Stimulated activated memory B cell treated with anti-CD40 and anti-IgM and Interleukin-4, amounts not matched to agents 10 μg/mL and 1 μg/mL and 100 μg/mL, for 72 hours (primary cell): ENCODE measurements around the gene ERC2.

Experiments used
- ATAC-seq: fragments of 150-1000 bp; cut with Tn5 transposase; 2 replicates; pipeline ENCODE4 v1.10.0; 2021
- H3K27ac Mint-ChIP-seq: one replicate; pipeline ENCODE4 v1.8.0; 2022; ENCODE audit warnings: mild to moderate bottlenecking, mixed read lengths
- H3K27me3 Mint-ChIP-seq: one replicate; pipeline ENCODE4 v1.8.0; 2022; ENCODE audit warnings: mixed read lengths
- H3K36me3 Mint-ChIP-seq: one replicate; pipeline ENCODE4 v1.8.0; 2022; ENCODE audit warnings: mixed read lengths
- H3K4me1 Mint-ChIP-seq: one replicate; pipeline ENCODE4 v1.8.0; 2022; ENCODE audit warnings: mixed read lengths
- H3K4me3 Mint-ChIP-seq: one replicate; pipeline ENCODE4 v1.8.0; 2022; ENCODE audit warnings: mild to moderate bottlenecking, moderate library complexity, mixed read lengths
- H3K9me3 Mint-ChIP-seq: one replicate; pipeline ENCODE4 v1.8.0; 2022; ENCODE audit warnings: mixed read lengths

Gene ERC2

DNA sequence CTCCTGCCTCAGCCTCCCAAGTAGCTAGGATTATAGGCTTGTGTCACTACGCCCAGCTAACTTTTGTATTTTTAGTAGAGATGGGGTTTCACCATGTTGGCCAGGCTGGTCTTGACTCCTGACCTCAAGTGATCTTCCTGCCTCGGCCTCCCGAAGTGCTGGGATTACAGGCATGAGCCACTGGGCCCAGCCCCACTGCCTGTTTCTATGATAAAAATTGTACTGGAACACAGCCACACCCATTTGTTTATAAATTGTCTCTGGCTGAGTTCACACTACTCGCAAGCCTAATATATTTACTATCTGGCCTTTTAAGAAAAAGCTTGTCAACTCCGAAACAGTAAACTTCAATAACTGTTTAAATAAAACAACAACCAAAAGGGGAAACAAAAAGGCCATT, 671.7 kb downstream of the ERC2 start:
- Mint-ChIP-seq H3K4me1 (no peaks in the 10 kb centered on the region), H3K27me3 (no peaks in the 10 kb centered on the region), H3K9me3 (peaks cover 7% of the 10 kb centered on the region), H3K4me3 (no peak overlapping the region), H3K36me3 (no peaks in the 10 kb centered on the region), H3K27ac (no peak overlapping the region)
- ATAC-seq: no peak

- Mint-ChIP-seq H3K27me3 (no peaks in the 10 kb centered on the region), H3K9me3 (peaks cover 7% of the 10 kb centered on the region), H3K4me1 (no peaks in the 10 kb centered on the region), H3K4me3 (no peak overlapping the region), H3K36me3 (no peaks in the 10 kb centered on the region), H3K27ac (no peak overlapping the region)
- ATAC-seq: no peak
Observed at GRCh38 chr3:55795746-55796145, 672.5 kb downstream of the ERC2 start.

- Mint-ChIP-seq H3K4me1 (no peaks in the 10 kb centered on the region), H3K36me3 (no peaks in the 10 kb centered on the region), H3K4me3 (no peak overlapping the region), H3K9me3 (peaks cover 7% of the 10 kb centered on the region), H3K27me3 (no peaks in the 10 kb centered on the region), H3K27ac (no peak overlapping the region)
- no peak for ATAC-seq
Observed at GRCh38 chr3:55795296-55795695, 673.0 kb downstream of the ERC2 start.

DNA sequence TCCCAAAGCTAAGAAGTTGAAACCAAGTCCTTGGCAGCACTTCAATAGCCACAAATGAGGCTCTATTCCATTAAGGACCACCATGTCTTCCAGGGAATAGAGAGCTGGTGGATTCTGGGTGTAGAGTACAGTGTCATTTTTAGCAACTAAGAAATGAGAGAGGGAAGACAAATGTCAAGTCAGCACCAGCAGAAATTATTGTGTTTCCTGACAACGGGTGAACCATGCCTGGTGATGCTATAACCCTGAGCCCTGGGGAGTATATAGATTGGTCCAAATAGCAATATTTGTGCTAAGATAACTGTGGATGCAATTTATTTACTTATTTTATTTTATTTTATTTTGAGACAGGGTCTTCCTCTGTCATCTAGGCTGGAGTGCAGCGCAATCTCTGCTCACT, 675.5 kb downstream of the ERC2 start:
- no peak for ATAC-seq
- Mint-ChIP-seq H3K27ac (no peak overlapping the region), H3K36me3 (no peaks in the 10 kb centered on the region), H3K27me3 (no peaks in the 10 kb centered on the region), H3K4me1 (no peaks in the 10 kb centered on the region), H3K4me3 (no peak overlapping the region), H3K9me3 (peaks cover 4% of the 10 kb centered on the region)

DNA sequence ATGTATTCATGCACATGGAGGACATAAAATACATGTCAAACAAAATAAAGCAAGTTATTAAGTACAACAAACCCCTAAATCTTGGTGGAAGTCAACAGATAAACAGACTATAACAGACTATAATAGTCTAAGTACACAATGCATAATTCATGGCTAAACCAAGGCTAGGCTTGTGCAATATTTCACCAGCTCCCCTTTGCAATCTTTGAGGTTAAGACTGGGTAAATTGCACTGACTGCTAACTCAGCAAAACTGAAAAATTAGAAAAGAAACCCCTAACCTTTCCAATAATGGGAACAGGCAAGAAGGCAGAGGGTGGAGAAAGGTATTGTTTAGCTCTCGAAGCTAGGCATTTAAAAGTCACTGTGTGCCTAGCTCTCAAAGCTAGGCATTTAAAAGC, 676.3 kb downstream of the ERC2 start:
- Mint-ChIP-seq H3K4me3 (no peak overlapping the region), H3K9me3 (peaks cover 3% of the 10 kb centered on the region), H3K4me1 (no peaks in the 10 kb centered on the region), H3K27me3 (no peaks in the 10 kb centered on the region), H3K36me3 (no peaks in the 10 kb centered on the region), H3K27ac (no peak overlapping the region)
- ATAC-seq: no peak

DNA sequence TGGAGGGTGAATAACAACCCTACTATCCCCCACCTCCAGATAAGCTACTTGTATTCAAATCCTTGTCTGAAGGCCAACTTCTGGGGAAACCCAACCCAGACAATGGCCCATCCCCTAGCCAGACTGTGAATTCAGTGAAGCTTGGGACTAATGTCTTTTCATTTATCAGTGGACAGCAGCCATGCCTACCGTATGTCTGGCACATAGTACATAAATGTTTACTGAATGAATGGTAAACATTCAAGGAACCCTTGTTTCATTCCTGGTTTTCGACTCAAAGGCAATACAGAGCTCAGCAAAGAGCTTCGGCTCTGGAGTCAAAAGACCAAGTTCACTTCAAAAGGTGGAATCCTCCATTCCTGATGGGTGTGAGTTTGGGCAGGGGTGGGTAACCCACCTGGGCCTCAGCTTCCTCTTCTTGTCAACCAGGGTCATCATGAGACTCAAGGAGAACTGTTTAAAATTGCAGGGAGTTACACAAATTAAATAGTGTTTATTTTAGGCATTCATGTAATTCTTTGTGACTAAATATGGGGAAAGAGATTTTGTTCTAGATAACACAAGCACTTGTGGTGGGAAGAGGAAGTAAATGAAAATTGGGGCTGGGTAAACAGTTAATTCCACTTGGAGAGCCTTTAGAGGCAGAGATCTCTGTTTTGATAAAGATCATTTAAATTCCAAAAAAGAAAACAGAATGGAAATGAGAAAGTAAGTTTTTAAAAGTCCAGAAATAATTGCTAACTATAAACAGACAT, 677.5 kb downstream of the ERC2 start:
- no peaks in the 10 kb centered on the region for H3K4me1 Mint-ChIP-seq
- no peak for ATAC-seq
- H3K36me3 Mint-ChIP-seq: no peaks in the 10 kb centered on the region
- H3K27me3 Mint-ChIP-seq: no peaks in the 10 kb centered on the region
- H3K9me3 Mint-ChIP-seq: peaks cover under 1% of the 10 kb centered on the region
- no peak overlapping the region for H3K27ac Mint-ChIP-seq
- no peak overlapping the region for H3K4me3 Mint-ChIP-seq

DNA sequence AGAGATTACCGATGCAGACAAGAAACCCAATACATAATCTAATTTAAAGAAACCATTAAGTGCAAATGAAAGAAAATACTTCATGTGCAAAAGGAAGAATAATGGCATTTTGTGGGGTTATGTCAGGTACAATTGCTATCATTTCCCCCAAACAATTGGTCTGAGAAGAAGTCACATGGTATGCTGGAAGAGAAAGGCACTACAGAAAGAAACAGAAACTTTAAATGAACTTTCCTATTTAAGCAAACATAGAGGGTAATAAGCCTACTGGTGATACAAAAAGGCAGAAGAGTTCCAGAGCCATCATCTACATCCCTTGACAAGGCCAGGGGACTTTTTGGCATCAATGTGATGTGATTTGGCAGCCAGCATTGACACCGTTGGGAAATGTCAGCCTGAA, 678.8 kb downstream of the ERC2 start:
- H3K27me3 Mint-ChIP-seq: no peaks in the 10 kb centered on the region
- H3K27ac Mint-ChIP-seq: no peak overlapping the region
- no peak overlapping the region for H3K4me3 Mint-ChIP-seq
- no peak for ATAC-seq
- no peaks in the 10 kb centered on the region for H3K36me3 Mint-ChIP-seq
- H3K9me3 Mint-ChIP-seq: no peaks in the 10 kb centered on the region
- no peaks in the 10 kb centered on the region for H3K4me1 Mint-ChIP-seq

- ATAC-seq: no peak
- Mint-ChIP-seq H3K27ac (no peak overlapping the region), H3K9me3 (no peaks in the 10 kb centered on the region)
Observed at GRCh38 chr3:55782807-55783206, 685.5 kb downstream of the ERC2 start.

DNA sequence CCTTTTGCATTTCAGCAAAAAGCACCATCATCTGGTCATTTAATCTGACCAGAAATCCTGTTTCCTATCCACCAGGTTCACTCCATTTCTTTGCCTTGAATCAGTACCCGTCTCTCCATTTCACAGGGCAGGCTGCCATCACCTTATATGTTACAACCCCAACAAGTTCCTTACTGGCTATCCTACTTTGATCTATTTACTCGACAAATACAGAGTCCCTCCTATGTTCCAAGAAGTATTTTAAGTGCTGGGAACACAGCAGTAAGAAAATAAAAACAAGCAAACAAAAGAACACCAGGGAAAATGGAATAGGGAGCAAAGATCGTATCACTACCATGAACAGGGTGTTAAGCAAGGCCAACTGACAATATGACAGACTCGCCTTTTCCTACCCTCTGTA, 685.9 kb downstream of the ERC2 start:
- Mint-ChIP-seq H3K4me3 (no peak overlapping the region), H3K36me3 (no peaks in the 10 kb centered on the region), H3K27me3 (no peaks in the 10 kb centered on the region), H3K27ac (no peak overlapping the region), H3K4me1 (no peaks in the 10 kb centered on the region), H3K9me3 (no peaks in the 10 kb centered on the region)
- no peak for ATAC-seq

More at GRCh38 chr3:55782807-55783206, 685.5 kb downstream of the ERC2 start:
- H3K4me3 Mint-ChIP-seq: no peak overlapping the region
- H3K4me1 Mint-ChIP-seq: no peaks in the 10 kb centered on the region
- H3K27me3 Mint-ChIP-seq: no peaks in the 10 kb centered on the region
- H3K36me3 Mint-ChIP-seq: no peaks in the 10 kb centered on the region

DNA sequence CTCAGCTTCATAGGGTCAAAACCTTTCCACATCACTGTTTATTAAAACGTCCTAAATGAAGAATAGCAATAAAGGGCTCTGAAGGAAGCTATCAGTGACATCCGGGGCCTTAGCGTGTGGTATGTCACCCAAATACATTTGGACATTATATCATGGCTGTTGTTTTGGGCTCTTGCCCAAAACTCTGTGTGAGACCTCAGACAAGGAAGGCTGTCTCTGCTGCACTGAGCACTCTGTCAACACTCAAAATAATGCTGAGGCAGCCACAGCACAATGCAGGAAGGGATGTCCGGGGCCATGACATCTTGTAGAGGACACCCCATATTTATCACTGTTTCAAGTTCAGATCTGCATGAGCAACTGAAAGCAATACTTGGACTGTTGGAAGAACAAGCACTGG, 687.4 kb downstream of the ERC2 start:
- ATAC-seq: no peak
- H3K4me3 Mint-ChIP-seq: no peak overlapping the region
- H3K27me3 Mint-ChIP-seq: no peaks in the 10 kb centered on the region
- H3K9me3 Mint-ChIP-seq: no peaks in the 10 kb centered on the region
- no peaks in the 10 kb centered on the region for H3K4me1 Mint-ChIP-seq
- no peak overlapping the region for H3K27ac Mint-ChIP-seq
- no peaks in the 10 kb centered on the region for H3K36me3 Mint-ChIP-seq

- no peak overlapping the region for H3K4me3 Mint-ChIP-seq
- no peak overlapping the region for H3K27ac Mint-ChIP-seq
- no peaks in the 10 kb centered on the region for H3K27me3 Mint-ChIP-seq
- no peaks in the 10 kb centered on the region for H3K9me3 Mint-ChIP-seq
- H3K36me3 Mint-ChIP-seq: no peaks in the 10 kb centered on the region
- H3K4me1 Mint-ChIP-seq: no peaks in the 10 kb centered on the region
- no peak for ATAC-seq
Observed at GRCh38 chr3:55779543-55779942, 688.7 kb downstream of the ERC2 start.

- H3K27me3 Mint-ChIP-seq: no peaks in the 10 kb centered on the region
- H3K4me1 Mint-ChIP-seq: no peaks in the 10 kb centered on the region
- no peaks in the 10 kb centered on the region for H3K36me3 Mint-ChIP-seq
- no peak overlapping the region for H3K27ac Mint-ChIP-seq
- H3K4me3 Mint-ChIP-seq: no peak overlapping the region
- no peaks in the 10 kb centered on the region for H3K9me3 Mint-ChIP-seq
- no peak for ATAC-seq
Observed at GRCh38 chr3:55775366-55776154, 692.7 kb downstream of the ERC2 start.

DNA sequence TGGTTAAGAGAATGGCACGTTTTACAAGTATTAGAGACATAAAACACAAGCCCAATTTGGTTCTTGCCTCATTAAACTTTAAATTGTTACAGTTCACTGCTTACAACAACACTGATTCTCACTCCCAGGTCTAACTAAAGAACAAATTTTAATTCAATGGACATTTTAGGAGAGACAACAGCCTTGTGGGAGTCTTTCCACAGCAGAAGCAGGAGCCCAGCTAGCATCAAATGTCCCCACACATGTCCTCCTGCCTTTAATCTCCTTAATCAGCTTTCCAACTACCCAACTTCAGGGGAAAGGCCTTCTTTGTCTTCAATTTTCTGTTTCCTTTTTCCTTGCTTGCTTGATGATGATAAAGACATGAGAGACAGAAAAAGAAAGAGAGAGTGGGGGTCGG, 693.4 kb downstream of the ERC2 start:
- Mint-ChIP-seq H3K4me1 (no peaks in the 10 kb centered on the region), H3K27me3 (no peaks in the 10 kb centered on the region), H3K4me3 (no peak overlapping the region), H3K27ac (no peak overlapping the region), H3K9me3 (no peaks in the 10 kb centered on the region), H3K36me3 (no peaks in the 10 kb centered on the region)
- ATAC-seq: no peak

GRCh38 chr3:55771503-55771902, 696.8 kb downstream of the ERC2 start:
- no peak overlapping the region for H3K4me3 Mint-ChIP-seq
- H3K27ac Mint-ChIP-seq: no peak overlapping the region
- ATAC-seq: no peak
- no peaks in the 10 kb centered on the region for H3K9me3 Mint-ChIP-seq
- no peaks in the 10 kb centered on the region for H3K4me1 Mint-ChIP-seq
- H3K36me3 Mint-ChIP-seq: no peaks in the 10 kb centered on the region
- H3K27me3 Mint-ChIP-seq: no peaks in the 10 kb centered on the region

DNA sequence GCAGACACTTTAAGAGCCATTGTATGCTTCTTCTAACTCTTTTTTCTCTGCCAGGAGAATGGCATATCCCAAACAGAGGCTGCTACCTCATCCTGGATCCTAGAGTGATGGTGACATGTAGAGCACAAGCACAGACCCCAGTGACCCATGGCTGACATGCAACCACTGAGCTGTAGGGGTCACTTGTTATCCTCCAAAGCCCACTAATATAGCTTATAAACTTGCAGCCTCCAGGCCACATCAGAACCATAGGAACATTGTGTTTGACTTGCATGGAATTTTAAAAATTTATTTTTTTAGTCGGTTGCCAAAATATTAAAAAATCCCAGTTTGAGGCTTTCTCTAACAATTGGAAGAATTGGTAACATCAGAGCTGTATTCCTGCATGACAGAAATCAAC, 698.2 kb downstream of the ERC2 start:
- ATAC-seq: no peak
- no peaks in the 10 kb centered on the region for H3K4me1 Mint-ChIP-seq
- no peaks in the 10 kb centered on the region for H3K27me3 Mint-ChIP-seq
- no peak overlapping the region for H3K4me3 Mint-ChIP-seq
- no peaks in the 10 kb centered on the region for H3K36me3 Mint-ChIP-seq
- no peak overlapping the region for H3K27ac Mint-ChIP-seq
- no peaks in the 10 kb centered on the region for H3K9me3 Mint-ChIP-seq

DNA sequence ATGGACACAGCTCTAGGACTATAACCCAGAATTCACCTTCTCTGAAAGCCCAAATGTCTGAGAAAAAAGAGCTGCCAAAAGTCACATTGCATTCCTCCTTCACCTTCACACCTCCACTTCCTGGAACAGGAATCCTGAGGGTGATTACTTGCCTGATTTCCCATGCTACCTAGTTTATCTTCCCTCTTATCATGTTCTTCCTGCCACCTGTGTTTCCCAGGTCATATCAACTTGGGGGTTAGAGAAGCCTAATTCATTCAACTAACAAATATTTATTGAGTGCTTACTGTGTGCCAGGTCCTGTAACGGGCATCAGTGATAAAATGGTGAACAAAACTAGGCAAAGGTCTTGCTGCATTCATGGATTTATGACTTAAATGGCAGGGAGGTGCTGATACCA, 701.5 kb downstream of the ERC2 start:
- no peak for ATAC-seq
- Mint-ChIP-seq H3K4me3 (no peak overlapping the region), H3K4me1 (no peaks in the 10 kb centered on the region)

More for the DNA sequence above, 701.5 kb downstream of the ERC2 start:
- no peak overlapping the region for H3K27ac Mint-ChIP-seq
- no peaks in the 10 kb centered on the region for H3K36me3 Mint-ChIP-seq
- peaks cover 2% of the 10 kb centered on the region for H3K9me3 Mint-ChIP-seq
- no peaks in the 10 kb centered on the region for H3K27me3 Mint-ChIP-seq
